ENCODE results near the gene FAM222B. TPM values are rescaled to one million over a fixed set of nuclear protein-coding genes. Genes with fewer than 3 reads are reported as not detected.
A peak's percentile ranks its signal among the peaks of the same experiment; 100 is the strongest.

FAM222B gene
- total and polyA plus RNA-seq, 4 donors: 4.3 to 33.1 (median 19.8) TPM

DNA sequence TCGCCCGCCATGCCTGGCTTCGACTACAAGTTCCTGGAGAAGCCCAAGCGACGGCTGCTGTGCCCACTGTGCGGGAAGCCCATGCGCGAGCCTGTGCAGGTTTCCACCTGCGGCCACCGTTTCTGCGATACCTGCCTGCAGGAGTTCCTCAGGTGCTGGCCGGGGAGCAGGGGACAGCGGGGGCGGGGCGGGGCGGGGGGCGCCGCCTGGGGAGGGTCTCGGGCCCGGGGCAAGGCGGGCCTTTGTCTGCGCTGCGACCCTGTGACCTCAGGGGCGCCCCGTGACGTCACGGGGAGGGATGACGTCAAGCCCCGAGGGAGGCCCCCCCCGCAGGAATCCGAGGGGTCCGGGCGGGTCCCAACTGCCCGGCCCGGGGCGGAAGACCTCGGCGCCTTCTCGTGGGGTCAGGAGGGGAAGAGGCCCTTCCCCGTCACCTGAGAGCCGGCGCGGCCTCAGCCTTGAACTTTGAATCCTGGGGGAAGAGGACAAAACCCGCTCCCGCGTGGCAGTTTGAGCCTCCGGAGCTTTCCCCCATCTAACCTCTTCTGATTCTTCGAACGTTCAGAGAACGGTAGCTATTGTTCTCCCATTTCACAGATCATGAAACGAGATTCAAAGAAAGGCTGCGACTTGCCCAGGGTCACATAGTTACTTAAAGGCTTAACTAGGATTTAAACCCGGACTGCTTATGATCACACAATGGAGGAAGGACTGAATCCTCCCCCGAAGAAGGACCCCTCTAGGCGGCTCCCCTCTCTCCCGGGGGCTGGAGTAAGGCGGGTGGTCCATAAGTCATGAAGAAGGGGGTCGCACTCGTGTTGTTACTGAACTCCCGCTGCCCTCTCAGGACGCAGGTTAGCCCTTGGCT lies 98.3 kb downstream of the FAM222B start:
- no peaks in the 10 kb centered on the region for H3K27me3 ChIP-seq (ENCODE audit: control insufficient read depth, insufficient read depth, low read length)
- WGBS (ENCODE audit: insufficient coverage): 0% methylated on average over 58 of the region's 61 CpGs
- no peaks in the 10 kb centered on the region for H3K9me3 ChIP-seq (ENCODE audit: control insufficient read depth, insufficient read depth, low read length)
- H3K4me1 ChIP-seq (ENCODE audit: control insufficient read depth, insufficient read depth, low read length): peaks cover 80% of the 10 kb centered on the region
- peak overlapping the region; percentile 84 for H3K4me3 ChIP-seq (ENCODE audit: low read depth, low read length)
- H3K36me3 ChIP-seq (ENCODE audit: control insufficient read depth, insufficient read depth, low read length): peaks cover 48% of the 10 kb centered on the region
- peak in 2 of 6 donors; percentile 68 to 83 for DNase-seq (ENCODE audit: low read depth in 4 of 6, low spot score in 6 of 6)
- H3K27ac ChIP-seq (ENCODE audit: low read depth, low read length): peak overlapping the region; percentile 99

DNA sequence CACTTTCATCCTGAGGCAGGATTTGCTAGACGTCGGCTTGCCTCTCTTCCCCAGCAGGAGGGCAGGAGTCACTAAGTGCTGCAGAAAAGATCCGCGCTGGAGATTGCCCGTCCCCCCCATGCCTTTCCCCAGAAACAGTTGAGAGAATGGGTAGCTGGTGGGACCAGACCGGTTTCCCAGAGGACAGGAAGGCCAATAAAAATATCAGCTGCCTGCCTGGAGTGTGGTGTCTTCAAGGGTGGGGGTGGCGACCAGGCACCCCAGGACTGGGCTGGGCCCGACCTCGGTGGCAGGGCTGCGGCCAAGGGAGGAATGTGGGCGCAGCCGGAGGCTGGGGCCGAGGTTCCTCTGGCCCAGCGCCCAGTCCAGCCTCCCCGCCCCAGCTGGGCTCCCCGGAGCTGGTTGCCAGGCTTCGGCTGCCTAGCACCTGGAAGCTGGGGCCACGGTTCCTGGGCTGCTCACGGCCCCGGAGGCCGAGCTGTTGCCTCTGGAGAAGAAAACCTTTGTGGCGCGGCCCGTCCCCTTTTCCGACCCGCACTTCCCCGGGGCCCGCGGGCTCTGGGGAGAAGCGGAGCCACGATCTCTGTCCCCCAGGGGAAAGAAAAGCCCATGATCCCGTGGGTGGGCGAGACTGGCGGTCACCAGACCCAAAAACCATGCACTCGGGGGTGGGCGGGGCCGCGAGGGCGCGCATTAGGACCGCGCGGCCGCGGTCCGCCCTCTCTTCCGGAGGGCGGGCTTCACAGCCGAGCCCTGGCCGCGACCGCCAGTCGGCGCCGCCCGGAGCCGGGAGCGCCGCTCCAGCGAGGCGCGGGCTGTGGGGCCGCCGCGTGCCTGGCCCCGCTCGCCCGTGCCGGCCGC lies 99.1 kb downstream of the FAM222B start, which contains the start of gene TRAF4:
Gene TRAF4, plus strand, starts transcription at position 769 of the 861 bp plus-strand sequence. CDS start 102 bp downstream, outside the sequence.
- Histone ChIP-seq H3K27ac (ENCODE audit: low read depth, low read length) (peak within 1 kb of the TSS; percentile 99), H3K4me1 (ENCODE audit: control insufficient read depth, insufficient read depth, low read length) (peaks cover 71% of the 10 kb centered on the region), H3K9me3 (ENCODE audit: control insufficient read depth, insufficient read depth, low read length) (no peaks in the 10 kb centered on the region), H3K4me3 (ENCODE audit: low read depth, low read length) (peak within 1 kb of the TSS; percentile 84), H3K27me3 (ENCODE audit: control insufficient read depth, insufficient read depth, low read length) (no peaks in the 10 kb centered on the region), H3K36me3 (ENCODE audit: control insufficient read depth, insufficient read depth, low read length) (peaks cover 45% of the 10 kb centered on the region)
- peak in 2 of 6 donors; percentile 94 to 95 for DNase-seq (ENCODE audit: low read depth in 4 of 6, low spot score in 6 of 6)
- WGBS (ENCODE audit: insufficient coverage): under 1% methylated on average over 66 of the region's 70 CpGs

DNA sequence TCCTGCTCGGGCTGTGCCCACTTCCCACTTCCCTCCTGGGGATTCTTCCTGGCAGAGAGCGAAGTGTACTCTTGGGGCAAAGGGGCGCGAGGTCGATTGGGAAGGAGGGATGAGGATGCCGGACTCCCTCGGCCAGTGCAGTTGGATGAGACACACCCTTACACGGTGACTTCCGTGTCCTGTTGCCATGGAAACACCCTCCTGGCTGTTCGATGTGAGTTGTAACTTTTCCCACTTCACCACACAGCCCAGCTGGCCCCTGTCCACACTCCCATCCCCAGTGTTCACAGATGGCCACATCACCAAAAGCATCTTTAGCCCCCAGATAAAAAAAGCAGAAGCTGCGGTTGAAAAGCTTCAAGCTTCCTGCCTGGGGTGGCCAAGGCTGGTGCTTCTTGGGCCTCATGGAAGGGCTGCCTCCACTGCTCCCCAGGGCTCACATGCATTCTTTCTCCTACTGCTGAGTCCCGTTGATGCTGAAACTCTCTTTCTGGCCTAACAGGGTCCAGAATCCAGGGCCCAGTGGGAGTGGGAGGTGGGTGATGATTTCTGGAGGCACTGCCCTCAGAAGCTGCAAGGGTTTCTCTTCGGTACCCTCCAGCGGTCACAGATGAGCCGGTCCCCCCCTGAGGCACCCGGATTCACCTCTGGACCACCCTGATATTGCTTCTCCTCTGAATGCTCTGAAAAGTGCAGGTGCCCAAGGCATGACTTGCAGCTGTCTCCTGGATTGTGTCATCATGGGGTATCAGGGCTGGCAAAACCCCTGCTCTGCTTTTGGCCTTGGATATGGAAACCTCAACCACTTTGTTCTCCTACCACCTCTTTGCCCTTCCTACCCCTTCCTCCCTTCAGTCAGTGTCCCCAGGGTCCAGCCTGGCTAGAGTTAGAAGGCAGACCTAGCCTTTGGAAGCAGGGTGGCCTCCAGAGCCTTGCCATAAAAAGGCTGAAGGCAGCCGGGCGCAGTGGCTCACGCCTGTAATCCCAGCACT lies 100.9 kb downstream of the FAM222B start:
- Histone ChIP-seq H3K4me1 (ENCODE audit: control insufficient read depth, insufficient read depth, low read length) (peaks cover 53% of the 10 kb centered on the region), H3K36me3 (ENCODE audit: control insufficient read depth, insufficient read depth, low read length) (peaks cover 36% of the 10 kb centered on the region), H3K27ac (ENCODE audit: low read depth, low read length) (no peak overlapping the region), H3K9me3 (ENCODE audit: control insufficient read depth, insufficient read depth, low read length) (no peaks in the 10 kb centered on the region), H3K4me3 (ENCODE audit: low read depth, low read length) (no peak overlapping the region), H3K27me3 (ENCODE audit: control insufficient read depth, insufficient read depth, low read length) (no peaks in the 10 kb centered on the region)
- DNase-seq (ENCODE audit: low read depth in 4 of 6, low spot score in 6 of 6): no peak
- WGBS (ENCODE audit: insufficient coverage): 53% methylated on average over 7 of the region's 19 CpGs

DNA sequence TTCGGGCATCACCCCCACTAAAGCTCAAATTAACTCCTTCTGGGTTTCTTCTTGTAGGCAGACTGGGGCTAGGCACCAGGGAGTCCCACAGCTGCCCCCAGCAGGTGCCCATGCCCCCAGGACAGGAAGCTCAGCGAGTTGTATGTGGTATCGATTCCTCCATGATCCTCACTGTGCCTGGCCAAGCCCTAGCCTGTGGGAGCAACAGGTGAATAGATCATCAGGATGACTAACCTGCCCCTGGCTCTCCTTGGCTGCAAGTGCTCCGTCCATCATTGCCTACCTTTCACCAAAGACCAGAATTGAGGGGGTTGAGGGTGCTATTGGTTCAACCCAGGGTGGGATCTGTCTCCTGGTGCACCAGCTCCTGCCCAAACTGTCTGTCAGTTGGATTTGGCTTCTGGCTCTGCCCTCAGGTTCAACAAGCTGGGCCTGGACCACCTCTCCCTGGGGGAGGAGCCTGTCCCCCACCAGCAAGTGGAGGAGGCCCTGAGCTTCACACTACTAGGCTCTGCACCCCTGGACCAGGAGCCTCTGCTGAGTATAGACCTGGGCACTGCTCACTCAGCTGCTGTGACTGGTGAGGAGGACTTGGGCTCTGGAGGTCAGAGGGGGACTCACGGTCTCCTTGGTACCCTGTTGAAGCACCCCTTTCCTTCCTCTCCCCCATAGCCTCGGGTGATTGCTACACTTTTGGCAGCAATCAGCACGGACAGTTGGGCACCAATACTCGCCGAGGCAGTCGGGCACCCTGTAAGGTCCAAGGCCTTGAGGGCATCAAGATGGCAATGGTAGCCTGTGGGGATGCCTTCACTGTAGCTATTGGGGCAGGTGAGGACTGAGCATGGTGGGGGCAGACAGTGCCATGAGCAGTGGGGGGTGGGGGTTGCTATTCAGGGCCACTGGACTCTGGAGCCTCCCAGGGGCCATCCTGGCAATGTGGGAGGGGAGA lies 101.9 kb downstream of the FAM222B start:
- no peak for DNase-seq (ENCODE audit: low read depth in 4 of 6, low spot score in 6 of 6)
- WGBS (ENCODE audit: insufficient coverage): 88% methylated on average over 9 of the region's 10 CpGs

GRCh38 chr17:28738680-28739384 lies 103.8 kb downstream of the FAM222B start:
- DNase-seq (ENCODE audit: low read depth in 4 of 6, low spot score in 6 of 6): no peak
- peaks cover 29% of the 10 kb centered on the region for H3K4me1 ChIP-seq (ENCODE audit: control insufficient read depth, insufficient read depth, low read length)
- H3K27ac ChIP-seq (ENCODE audit: low read depth, low read length): no peak overlapping the region
- no peaks in the 10 kb centered on the region for H3K27me3 ChIP-seq (ENCODE audit: control insufficient read depth, insufficient read depth, low read length)
- no peaks in the 10 kb centered on the region for H3K9me3 ChIP-seq (ENCODE audit: control insufficient read depth, insufficient read depth, low read length)
- H3K36me3 ChIP-seq (ENCODE audit: control insufficient read depth, insufficient read depth, low read length): peaks cover 18% of the 10 kb centered on the region
- no peak overlapping the region for H3K4me3 ChIP-seq (ENCODE audit: low read depth, low read length)
- WGBS (ENCODE audit: insufficient coverage): 91% methylated on average over 8 of the region's 10 CpGs

More for the DNA sequence above, 101.9 kb downstream of the FAM222B start:
- Histone ChIP-seq H3K9me3 (ENCODE audit: control insufficient read depth, insufficient read depth, low read length) (no peaks in the 10 kb centered on the region), H3K27me3 (ENCODE audit: control insufficient read depth, insufficient read depth, low read length) (no peaks in the 10 kb centered on the region), H3K36me3 (ENCODE audit: control insufficient read depth, insufficient read depth, low read length) (peaks cover 26% of the 10 kb centered on the region), H3K4me3 (ENCODE audit: low read depth, low read length) (no peak overlapping the region), H3K27ac (ENCODE audit: low read depth, low read length) (no peak overlapping the region), H3K4me1 (ENCODE audit: control insufficient read depth, insufficient read depth, low read length) (peaks cover 43% of the 10 kb centered on the region)

- H3K27me3 ChIP-seq (ENCODE audit: control insufficient read depth, insufficient read depth, low read length): no peaks in the 10 kb centered on the region
- peaks cover 18% of the 10 kb centered on the region for H3K36me3 ChIP-seq (ENCODE audit: control insufficient read depth, insufficient read depth, low read length)
- H3K4me1 ChIP-seq (ENCODE audit: control insufficient read depth, insufficient read depth, low read length): peaks cover 22% of the 10 kb centered on the region
- H3K4me3 ChIP-seq (ENCODE audit: low read depth, low read length): no peak overlapping the region
- DNase-seq (ENCODE audit: low read depth in 4 of 6, low spot score in 6 of 6): no peak
- H3K9me3 ChIP-seq (ENCODE audit: control insufficient read depth, insufficient read depth, low read length): no peaks in the 10 kb centered on the region
- no peak overlapping the region for H3K27ac ChIP-seq (ENCODE audit: low read depth, low read length)
- 89% methylated on average over 16 of the region's 22 CpGs for WGBS (ENCODE audit: insufficient coverage)
Measured at GRCh38 chr17:28737770-28738679, 104.6 kb downstream of the FAM222B start.

DNA sequence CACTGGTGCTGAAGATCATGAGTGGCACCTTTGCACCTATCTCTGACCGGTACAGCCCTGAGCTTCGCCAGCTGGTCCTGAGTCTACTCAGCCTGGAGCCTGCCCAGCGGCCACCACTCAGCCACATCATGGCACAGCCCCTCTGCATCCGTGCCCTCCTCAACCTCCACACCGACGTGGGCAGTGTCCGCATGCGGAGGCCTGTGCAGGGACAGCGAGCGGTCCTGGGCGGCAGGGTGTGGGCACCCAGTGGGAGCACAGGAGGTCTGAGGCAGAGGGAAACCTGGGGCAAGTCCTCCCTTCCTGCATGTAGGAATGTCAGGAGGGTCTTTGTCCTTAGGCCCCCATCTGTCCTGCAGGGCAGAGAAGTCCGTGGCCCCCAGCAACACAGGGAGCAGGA lies 105.3 kb downstream of the FAM222B start:
- no peaks in the 10 kb centered on the region for H3K9me3 ChIP-seq (ENCODE audit: control insufficient read depth, insufficient read depth, low read length)
- H3K36me3 ChIP-seq (ENCODE audit: control insufficient read depth, insufficient read depth, low read length): peaks cover 18% of the 10 kb centered on the region
- H3K27me3 ChIP-seq (ENCODE audit: control insufficient read depth, insufficient read depth, low read length): no peaks in the 10 kb centered on the region
- no peak overlapping the region for H3K27ac ChIP-seq (ENCODE audit: low read depth, low read length)
- H3K4me3 ChIP-seq (ENCODE audit: low read depth, low read length): no peak overlapping the region
- H3K4me1 ChIP-seq (ENCODE audit: control insufficient read depth, insufficient read depth, low read length): peaks cover 15% of the 10 kb centered on the region
- no peak for DNase-seq (ENCODE audit: low read depth in 4 of 6, low spot score in 6 of 6)
- 95% methylated on average over 9 of the region's 12 CpGs for WGBS (ENCODE audit: insufficient coverage)
